Measurements from ENCODE around the gene CACNA1D.

Gene CACNA1D

DNA sequence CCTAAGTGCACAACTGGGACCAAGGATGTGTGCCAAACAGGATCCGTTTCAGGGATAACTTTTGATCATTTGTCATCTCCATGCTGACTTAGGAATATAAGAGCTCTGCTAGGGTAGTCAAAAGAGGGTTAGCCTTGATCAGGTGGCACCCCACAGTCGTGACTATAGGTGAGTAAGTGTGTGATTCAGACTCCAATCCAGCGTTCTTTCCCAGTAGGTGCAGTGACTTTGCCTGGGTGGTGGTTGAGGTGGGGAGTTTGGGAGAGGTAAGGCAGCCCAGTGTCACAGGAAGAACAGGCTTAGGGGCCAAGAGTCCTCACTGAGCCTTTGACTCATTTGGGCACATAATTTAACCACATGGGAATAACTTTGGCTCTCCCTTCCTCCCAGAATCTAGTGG is 300.8 kb downstream of the CACNA1D start:
- no peak for DNase-seq

DNA sequence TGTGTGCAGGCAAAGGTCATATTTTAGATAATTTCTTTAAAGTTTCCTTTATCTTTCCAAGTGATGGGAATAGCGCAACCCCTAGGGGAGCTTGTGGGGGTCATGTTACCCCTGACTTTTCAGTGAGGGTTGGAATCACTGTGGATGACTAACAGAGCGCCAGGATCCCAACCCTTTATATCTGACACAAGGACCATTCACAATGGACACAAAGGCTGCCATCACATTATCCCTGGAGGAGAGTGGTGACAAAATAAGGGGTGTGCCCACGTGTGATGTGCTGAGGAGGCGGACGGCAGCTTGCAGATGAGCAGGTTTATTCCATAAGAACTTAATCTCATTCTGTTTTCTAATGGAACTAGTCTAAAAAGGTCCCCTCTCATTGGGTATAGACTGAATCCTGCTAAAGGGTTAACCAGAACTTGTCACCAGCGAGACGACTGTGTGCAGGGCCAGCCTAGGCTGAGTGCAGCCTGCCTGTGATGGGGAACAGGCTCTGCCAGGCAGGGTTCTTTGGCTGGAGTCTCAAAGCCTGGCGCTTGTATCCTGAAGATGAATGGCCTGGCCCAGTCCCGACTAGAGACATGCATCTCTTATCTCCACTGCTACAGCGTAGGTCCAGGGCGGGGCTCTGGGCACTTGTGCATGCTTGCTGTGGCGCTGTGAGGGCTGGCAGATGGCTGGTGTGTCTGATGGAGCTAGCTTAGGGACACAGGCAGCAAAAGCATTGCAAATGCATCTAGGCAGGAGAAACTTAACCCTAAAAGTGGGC is 301.6 kb downstream of the CACNA1D start:
- no peak for DNase-seq

DNA sequence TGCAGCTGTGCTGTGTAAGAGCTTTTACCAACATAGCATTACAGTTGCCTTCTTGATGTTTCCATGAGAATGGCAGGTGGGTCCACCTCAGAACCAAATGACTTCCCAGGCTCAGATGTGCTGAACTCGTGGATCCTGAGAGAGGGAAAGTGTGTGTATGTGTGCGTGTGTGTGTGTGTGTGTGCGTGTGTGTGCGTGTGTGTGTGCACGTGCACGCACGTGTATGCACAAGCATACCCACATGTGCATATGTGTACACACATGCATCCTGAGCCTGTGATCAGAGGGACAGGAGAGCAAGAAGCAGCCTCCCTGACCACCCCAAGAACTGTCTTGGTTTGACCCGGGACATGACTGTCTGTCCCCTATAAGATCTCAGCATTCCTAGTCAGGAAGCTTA is 303.7 kb downstream of the CACNA1D start:
- no peak for DNase-seq

DNA sequence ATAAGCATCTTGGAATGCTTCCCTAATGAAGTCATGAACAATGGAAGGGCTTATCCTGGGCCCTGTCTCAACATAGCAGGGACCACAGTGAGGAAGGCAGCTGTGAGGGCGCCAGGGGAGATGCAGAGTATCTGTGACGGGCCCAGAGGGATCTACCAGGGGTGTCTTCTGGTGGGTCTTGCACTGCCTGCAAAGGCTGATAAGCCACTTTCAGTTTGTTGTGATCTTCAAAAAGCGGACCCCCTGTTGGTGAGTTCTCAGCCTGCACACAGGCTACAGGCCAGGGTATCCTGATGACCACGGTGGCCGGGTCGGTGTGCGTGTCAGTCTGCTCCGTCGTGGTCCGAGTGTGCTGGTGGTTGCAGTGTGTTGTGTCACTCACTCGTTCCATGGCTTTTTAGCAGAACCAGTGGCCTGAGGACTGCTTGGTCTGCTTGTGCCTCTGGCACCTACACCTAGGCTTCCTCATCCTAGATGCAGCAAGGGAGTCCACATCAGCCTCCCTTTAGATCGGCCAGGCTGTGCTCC is 305.0 kb downstream of the CACNA1D start:
- no peak for DNase-seq

DNA sequence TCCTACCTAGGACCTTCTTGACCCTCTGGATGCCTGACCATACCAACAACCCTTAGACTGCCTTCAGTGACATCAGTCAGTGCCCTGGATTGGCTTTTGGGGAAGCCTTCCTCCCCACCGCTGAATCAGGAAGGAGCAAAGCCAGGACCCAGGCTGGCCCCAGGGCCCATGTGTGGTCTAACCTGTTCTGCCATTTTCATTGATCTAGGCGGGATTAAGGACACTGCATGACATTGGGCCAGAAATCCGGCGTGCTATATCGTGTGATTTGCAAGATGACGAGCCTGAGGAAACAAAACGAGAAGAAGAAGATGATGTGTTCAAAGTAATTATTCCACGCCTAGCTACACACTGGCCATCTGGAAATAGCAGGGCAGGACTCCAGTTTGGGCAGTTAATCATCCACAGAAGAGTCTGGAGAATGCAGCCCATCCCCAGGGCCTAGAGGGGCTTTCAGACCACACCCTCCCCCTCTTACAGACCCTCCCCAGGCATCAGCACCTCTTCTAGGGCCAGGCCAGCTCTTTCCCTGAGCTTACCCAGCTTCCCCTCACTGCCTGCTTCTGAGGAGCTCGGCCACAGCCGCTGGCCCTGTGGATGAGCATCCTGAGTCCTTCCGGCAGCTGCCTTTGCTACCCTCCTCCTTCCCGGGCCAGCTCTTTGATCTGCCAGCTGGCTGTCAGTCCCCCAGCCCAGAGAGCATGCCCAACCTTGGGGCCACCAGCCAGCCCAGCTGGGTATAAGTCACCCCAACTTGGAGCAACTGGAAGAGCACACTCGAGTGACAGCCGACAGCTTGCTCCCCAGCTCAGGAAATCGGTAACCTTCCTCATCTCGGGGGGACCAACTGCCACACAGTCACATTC is 305.9 kb downstream of the CACNA1D start:
- DNase-seq = no peak

DNA sequence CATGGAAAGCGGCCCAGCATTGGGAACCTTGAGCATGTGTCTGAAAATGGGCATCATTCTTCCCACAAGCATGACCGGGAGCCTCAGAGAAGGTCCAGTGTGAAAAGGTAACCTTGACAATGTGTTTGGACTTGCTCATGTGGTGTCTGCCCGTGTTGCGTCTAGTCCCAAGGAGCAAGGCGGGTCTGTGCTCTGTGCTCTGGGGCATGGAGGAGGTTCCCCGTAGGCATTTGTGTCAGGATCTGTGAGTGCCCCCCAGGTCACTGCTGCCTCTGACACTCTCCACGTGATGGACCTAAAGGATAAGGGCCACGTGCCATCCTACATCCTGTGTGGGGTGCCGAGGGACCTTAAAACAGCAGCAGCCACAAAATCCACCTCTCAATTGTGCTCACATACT is 306.9 kb downstream of the CACNA1D start:
- no peak for DNase-seq

DNA sequence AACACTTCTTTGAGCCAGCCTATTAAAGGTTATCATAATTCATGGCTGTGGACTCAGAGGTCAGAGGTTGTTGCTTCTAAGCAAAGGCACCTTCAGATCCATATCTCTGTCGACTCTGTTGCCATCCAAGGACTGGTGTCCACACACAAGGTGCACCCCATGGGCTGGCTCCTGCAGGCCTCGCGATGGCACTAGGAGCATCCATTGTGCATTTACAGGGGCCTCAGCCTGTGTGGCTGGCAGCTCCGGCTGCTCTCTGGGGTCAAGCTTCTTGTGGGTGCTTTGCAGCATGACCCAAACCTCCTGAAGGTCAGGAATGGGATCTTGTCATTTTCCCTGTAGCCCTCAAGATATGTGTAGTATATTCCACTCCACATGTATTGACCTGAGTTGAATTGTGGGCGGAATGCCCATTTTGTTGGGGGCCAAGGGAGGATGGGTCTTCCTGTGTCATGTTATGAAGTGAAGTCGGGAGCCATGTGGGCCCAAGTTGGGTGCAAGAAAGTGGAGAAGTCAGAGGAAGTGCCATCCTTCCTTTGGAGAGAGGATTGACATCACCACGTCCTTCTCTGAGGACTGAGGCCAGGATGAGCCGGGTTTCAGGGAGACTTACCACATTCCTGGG is 308.0 kb downstream of the CACNA1D start:
- DNase-seq = no peak

DNA sequence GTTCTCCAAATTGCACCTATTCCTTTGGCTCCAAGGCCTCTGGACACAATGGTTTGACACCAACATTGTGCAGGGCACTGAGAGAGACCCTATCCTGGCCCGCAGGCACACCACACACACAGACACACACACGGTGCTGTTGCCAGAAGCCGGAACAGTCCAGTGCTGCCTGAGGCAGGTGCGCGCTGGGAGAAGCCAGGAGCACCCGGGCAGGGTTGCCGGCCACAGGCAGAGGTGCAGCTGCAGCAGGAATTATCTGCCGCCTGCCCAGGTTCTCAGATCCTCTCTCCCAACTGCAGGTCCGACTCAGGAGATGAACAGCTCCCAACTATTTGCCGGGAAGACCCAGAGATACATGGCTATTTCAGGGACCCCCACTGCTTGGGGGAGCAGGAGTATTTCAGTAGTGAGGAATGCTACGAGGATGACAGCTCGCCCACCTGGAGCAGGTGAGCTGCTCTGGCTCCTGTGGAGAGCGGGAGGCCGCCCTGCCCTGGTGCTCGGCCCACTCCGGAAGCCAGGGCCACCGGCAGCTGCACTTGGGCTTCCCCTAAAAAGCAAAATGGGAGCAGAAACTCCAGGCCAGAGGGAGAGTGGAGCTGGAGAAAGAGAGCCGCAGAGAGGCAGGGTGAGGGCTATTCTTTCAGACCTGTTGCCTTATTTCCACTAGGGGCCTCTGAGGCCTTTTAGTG is 308.9 kb downstream of the CACNA1D start:
- no peak for DNase-seq

DNA sequence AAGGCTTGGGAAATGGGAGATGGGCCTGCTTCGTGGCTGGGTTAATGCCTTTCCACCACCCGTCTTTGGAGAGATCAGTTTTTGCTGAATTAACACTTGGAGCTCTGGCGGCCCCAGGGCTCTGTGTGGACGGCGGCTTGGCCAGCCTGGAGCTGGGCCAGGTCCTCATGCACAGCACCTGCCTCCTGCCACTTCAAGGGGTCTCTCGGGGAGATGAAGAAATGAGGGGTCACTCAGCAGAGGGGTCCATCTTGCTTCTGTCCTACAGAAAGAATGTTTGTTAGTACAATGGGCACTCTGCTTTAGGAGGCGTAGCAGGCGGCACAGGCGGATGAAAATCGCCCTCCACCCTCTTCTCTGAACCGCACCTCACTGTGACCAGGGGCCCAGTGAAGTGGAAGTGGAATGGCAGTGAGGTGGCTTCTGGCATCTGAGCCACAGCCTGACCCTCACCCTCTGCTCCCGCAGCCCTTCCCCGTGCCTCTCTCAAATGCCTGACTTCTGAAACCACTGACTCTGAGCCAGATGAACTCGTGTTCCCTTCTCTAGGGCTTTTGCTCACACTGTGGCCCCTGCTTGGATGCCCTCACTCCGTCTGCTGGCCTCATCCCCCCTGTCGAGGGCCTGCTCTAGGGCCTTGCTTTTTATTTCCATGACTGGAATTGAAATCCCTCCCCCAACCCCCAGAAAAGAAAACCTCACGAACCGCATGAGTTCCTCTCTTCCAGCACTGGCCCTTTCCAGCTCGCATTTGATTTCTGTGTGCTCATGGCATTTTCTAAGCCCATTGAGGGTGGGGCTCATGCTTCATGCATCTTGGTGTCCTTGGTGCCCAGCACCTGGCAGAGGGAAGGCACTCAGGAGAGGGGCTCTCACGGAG is 309.6 kb downstream of the CACNA1D start:
- DNase-seq = no peak

DNA sequence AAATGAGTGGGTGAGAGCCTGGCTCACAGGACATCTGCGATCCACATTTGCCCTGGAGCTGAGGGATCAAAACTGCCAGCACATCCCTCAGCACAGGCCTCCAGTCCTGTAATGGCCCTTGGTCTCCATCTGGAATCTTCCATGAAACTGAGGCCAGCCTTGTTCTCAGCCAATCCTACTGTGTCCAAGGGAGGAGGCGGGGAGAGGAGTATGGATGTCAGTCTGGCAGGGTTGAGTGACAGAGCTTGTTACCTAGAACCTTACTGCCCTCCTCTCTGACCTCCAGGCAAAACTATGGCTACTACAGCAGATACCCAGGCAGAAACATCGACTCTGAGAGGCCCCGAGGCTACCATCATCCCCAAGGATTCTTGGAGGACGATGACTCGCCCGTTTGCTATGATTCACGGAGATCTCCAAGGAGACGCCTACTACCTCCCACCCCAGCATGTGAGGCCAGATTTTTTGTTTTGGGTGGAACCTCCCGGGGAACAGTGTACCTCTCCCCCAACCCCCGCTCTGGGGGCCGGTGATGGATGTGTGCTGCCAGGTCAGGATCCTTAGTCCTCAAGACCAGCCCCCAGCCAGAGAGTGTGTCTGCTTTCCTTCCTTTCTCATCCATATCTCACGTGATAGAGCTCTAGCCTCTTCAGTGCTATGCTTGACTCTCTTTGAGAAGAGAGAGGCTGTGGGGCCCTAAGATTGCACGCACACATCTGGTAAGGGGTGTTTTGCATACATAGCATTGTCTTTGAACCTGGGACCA is 310.5 kb downstream of the CACNA1D start:
- DNase-seq = no peak

DNA sequence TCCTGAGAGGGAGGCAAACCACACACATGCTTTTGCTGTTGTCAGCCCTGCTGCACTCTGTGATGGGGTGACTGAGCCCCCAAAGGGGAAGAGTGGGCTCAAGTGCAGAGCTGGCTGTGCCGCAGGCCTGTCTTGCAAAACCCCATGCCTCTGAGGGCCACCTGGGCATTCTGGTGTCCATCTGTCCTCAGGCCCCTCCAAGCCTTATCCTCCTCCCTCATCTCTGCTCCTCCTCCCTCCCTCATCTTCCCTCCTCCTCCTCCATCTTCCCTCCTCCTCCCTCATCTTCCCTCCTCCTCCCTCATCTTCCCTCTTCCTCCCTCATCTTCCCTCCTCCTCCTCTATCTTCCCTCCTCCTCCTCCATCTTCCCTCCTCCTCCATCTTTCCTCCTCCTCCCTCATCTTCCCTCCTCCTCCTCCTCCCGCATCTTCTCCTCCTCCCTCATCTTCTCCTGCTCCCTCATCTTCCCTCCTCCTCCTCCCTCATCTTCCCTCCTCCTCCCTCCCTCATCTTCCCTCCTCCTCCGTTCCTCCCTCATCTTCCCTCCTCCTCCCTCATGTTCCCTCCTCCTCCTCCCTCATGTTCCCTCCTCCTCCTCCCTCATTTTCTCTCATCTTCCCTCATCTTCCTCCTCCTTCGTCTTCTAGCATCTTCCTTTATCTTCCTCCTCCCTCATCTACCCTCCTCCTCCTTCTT is 311.2 kb downstream of the CACNA1D start:
- DNase-seq = no peak

DNA sequence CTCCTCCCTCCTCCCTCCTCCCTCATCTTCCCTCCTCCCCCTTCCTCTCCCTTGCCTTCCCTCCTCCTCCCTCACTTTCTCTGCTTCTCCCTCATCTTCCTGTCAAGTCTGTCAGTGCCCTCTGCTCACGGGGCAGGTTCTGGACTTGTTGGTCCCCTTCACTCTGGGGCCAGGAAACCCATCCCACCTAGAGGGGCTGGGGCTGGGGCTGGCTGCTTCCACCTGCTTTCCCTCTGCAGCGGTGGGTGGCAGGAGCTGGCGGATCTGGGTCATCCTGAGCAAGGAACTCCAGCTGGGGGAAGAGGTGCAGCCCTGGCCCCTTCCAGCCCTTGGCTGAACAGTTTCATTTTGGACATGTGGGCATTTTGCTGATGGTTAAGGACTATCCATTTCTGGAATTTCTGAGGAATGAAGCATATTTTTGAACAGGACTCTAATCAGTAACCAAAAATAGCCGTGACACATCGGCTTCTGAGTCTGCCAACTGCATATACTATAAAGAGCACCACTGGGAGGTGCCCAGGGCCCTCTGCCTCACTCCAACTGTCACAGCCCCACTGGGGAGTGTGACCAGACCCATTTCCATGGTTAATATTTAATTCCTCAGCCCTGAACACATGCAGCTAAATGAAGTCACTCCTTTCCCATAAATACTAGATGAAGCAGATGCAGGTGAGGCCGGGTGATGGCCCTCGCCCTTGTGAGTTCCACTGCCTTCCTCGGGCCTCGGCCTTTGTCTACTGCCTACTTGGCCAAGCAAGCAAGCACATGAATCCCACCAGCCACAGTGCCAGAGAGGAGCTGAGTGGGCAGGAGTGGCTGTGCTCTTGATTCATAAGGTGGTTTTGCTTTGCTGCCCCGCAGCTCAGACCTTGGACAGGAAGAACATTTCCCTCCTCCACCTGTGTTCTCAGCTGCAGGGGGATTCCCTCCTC is 312.0 kb downstream of the CACNA1D start:
- no peak for DNase-seq

DNA sequence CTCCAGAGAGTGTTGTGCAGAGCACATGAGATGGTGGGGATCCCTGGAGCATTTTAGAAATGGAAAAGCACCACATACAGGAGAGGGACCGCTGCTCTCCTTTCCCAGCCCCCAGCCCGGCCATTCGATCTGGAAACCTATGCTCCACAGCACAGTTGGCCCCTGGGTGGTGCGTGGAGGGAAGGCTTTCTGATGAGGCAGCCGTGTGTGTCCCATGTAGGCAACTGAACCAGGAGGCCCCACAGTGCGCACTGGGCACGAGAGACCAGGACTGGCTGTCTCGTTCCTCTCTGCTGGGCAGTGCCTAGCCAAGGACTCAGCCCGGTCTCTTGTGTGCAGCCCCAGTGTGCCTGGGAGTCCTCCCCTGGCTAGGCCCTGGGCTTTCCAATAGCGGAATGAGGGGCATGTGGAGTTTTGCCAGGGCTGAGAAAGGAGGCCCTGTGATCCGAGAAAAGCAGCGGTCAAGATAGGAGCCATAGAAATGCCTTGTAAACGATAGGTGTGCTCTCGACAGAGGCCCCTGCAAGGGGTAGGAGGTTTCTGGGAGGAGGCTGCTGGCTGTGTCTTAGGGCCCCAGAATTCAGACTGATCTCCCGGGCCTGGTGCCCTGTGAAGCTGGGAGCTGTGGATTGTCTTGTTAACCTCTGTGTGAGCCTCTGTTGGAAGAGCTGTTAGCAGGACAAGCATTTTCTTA is 312.9 kb downstream of the CACNA1D start:
- no peak for DNase-seq

DNA sequence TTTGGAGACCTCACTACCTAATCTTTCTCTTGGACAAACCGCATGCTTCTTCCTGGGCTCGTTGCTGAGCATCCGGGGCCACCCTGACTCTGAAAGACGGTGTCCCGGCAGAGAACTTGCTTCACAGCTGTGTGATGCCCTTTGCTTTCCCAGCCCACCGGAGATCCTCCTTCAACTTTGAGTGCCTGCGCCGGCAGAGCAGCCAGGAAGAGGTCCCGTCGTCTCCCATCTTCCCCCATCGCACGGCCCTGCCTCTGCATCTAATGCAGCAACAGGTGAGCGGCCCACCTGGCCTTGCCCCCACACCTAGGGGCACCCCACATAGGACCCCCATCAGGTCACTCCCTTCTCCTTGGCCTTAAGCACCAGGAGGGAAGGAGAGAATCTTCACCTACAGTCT is 314.1 kb downstream of the CACNA1D start:
- no peak for DNase-seq

DNA sequence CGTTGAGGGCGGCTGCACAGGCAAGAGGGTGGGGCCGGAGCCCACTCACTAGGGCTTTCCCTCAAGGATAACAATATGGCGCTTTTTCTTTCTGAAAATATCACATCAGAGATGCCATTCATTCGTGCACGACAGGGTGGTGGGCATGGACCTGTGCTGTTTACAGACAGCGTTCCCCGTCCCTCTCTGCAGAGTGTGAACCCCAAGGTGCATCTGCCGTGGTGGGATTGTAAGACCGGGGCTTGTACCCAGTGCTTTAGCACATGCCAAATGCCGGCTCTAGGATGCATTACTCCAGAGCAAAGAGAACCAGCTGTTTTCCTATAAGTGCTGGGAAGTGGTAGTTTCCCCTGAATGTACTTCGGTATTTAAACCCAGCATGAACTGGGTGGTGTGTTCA is 314.9 kb downstream of the CACNA1D start:
- no peak for DNase-seq

DNA sequence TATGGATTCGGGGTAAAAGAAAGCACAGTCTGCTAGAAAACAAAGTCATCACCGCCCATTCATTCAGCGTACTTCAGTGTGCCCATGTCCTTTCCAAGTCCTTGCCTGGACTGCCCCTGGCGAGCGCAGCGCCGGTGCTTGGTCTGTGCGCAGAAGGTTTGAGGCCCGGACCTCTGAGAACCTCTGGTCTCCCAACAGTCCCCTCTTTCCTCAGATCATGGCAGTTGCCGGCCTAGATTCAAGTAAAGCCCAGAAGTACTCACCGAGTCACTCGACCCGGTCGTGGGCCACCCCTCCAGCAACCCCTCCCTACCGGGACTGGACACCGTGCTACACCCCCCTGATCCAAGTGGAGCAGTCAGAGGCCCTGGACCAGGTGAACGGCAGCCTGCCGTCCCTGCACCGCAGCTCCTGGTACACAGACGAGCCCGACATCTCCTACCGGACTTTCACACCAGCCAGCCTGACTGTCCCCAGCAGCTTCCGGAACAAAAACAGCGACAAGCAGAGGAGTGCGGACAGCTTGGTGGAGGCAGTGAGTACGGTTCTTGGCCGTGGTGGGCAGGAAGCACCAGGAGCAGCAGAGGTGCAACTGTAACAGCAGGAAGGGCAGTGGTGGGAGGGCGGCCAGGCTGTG is 315.5 kb downstream of the CACNA1D start:
- no peak for DNase-seq

DNA sequence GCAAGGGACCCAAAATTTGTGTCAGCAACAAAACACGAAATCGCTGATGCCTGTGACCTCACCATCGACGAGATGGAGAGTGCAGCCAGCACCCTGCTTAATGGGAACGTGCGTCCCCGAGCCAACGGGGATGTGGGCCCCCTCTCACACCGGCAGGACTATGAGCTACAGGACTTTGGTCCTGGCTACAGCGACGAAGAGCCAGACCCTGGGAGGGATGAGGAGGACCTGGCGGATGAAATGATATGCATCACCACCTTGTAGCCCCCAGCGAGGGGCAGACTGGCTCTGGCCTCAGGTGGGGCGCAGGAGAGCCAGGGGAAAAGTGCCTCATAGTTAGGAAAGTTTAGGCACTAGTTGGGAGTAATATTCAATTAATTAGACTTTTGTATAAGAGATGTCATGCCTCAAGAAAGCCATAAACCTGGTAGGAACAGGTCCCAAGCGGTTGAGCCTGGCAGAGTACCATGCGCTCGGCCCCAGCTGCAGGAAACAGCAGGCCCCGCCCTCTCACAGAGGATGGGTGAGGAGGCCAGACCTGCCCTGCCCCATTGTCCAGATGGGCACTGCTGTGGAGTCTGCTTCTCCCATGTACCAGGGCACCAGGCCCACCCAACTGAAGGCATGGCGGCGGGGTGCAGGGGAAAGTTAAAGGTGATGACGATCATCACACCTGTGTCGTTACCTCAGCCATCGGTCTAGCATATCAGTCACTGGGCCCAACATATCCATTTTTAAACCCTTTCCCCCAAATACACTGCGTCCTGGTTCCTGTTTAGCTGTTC is 316.9 kb downstream of the CACNA1D start:
- DNase-seq = no peak

Data from CD4-positive, alpha-beta T cell treated with Interferon gamma for 1 hour (primary cell).